Islet of Langerhans (tissue), 1 donor: Measurements from ENCODE around the gene BACH2.

Source experiments
- FAIRE-seq: peaks from one replicate; lab custom pipeline; 2011; peaks lifted over from hg19 to GRCh38; lab: Jason Lieb, UNC

BACH2 gene

DNA sequence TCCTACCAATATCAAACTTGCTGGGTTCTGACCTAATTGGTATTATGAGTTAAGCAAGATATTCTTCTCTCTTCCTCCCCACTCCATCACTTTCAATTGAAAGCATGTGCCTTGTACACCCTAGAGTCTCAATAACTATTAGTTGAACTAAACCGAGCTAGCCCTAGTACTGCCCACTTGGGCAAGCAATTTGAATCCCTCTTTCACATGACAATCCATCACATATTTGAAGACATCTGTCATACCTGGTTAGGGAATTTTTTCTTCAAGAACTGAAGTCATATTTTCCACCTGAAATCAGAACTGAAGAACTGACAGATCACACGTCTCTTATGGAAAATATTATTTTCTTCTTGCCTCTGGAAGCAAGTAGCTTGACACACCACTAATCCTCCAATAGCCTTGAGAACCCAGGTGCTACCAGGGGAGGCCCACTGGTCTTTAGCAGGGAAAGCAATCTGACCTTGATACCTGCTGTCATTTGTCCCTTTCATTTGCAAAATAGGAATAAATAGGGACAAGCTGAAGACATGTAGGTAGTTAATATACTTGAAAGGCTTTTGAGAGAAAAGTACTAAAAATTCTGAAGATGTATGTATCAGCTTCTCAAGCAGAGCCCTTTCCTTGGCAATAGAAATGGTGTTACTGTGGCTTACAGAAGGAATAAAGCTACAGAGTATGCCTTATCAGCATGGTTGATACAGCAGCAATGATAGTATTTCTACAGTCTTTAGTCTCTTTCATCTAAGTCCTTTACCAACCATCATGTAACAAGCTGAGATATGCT, 331.0 kb downstream of the BACH2 start:
- no peak for FAIRE-seq

DNA sequence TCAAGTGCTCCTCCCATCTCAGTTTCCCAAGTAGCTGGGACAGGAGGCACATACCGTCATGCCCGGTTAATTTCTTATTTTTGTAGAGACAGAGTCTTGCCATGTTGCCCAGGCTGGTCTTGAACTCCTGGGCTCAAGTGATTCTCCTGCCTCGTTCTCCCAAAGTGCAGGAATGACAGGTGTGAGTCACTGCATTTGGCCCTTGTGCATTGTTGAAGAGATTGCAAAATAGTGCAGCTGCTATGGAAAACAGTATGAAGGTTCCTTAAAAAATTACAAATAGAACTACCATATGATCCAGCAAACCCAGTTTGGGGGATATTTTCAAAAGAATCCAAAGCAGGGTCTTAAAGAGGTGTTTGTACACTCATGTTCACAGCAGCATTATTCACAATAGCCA, 333.3 kb downstream of the BACH2 start:
- no peak for FAIRE-seq

DNA sequence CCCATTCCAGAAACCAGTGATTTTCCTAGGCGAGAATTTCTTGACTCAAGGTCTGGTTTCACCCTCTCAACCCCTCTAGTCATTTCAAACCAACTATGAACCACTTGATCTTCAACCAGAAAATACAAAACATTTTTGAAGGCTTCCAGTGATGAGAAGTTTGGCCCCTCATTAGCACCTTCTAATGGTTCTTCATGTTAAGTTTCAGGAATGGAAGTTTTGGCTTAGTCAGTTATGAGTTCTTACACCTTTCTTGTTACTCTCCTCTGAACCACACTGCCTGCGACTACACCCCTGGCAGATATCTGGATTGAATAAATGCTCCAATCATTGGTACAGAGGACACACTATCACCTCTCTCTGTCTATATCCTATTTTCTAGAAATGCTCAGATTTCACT, 335.2 kb downstream of the BACH2 start:
- no peak for FAIRE-seq

- FAIRE-seq, result no peak
Observed at GRCh38 chr6:89959883-89960282, 336.8 kb downstream of the BACH2 start.

GRCh38 chr6:89956182-89956581, 340.5 kb downstream of the BACH2 start:
- no peak for FAIRE-seq

- FAIRE-seq, result no peak
Observed at GRCh38 chr6:89955364-89955763, 341.3 kb downstream of the BACH2 start.

GRCh38 chr6:89954721-89955148, 341.9 kb downstream of the BACH2 start:
- FAIRE-seq, result no peak

DNA sequence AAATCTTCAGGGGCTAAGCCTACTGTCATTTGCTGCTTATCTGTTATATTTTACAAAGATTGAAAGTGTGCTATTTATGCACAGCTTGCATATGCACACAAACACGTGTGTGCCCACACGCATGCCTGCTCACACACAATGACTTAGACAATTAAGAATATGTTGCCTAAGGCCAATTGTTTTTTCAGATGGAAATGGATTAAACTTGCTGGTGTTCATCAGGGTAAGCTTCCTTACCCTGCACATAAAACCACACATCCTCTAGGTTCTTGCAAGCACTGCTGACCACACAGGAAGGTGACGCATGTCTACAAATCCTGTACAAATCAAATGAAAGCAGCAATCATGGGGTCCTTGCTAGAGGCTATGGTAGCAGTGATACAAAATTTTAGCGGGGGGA, 344.0 kb downstream of the BACH2 start:
- no peak for FAIRE-seq

DNA sequence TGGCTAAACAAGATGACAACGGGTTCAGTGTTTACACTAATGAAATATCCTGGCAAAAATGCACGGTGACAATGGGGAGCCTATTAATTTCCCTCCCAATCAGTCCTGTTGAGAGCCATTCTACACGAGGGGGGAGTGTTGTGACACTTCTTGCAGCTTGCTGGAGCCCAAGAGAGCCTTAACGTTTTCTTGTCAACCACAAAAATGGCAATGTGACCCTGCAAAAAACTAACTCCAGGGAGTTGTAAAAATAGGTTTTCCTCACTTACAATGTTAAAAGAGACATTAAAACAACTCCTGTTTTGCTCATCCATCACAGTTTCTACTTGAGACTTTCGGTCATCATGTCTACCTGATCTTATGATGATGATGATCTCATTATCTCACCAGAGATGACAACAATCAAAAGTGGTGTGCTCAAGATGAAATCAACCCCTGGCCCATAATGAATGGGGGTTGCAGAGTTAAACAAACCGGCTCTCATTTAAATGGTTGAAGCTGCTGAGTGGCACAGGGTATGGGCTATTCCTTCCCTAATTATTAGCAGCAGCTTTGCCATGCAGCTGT, 344.5 kb downstream of the BACH2 start:
- FAIRE-seq, result no peak

GRCh38 chr6:89951574-89952104, 345.0 kb downstream of the BACH2 start:
- FAIRE-seq, result no peak

- no peak for FAIRE-seq
Observed at GRCh38 chr6:89950879-89951391, 345.7 kb downstream of the BACH2 start.

DNA sequence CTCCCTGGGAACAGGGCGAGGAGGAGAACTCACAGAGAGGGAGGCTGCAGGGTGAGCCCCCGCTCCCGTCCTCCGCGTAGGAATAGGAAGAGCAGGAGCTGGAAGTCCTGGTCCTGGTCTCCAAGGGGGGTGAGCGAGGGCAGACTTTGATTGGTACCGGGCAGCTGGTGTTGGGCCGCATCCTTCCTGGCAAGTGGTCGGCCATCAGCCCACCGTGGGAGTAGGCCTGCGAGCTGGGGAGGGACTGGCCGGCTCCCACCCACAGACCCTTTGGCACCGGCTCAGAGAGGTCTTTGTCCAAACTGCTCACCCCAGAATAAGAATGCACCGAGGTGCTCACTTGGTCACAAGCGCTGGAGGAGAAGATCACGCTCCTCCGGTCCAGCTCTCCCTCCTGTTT, 346.2 kb downstream of the BACH2 start:
- no peak for FAIRE-seq

GRCh38 chr6:89948876-89949275, 347.8 kb downstream of the BACH2 start:
- no peak for FAIRE-seq

DNA sequence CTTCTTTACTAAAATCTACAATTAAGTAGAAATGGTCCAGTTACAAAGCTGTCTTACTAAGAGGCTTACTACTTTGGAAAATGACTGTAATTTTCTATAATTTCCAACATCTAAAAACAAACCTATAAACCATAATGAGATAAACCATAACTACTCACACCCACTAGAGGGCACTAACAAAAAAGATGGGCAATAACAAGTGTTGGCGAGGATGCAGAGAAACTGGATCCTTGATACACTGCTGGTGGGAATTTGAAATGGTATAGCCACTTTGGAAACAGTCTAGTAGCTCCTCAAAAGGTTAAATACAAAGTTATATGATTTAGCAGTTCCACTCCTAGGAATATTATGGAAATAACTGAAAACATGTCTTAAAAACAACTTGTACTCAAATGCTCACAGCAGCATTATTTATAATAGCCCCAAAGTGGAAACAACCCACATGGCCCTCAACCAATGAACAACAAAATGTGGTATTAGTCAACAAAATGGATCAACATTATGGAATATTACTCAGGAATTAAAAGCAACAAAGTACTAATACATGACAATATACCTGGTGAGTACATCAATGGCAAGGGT, 351.7 kb downstream of the BACH2 start:
- no peak for FAIRE-seq

- FAIRE-seq, result no peak
Observed at GRCh38 chr6:89944181-89944755, 352.4 kb downstream of the BACH2 start.

DNA sequence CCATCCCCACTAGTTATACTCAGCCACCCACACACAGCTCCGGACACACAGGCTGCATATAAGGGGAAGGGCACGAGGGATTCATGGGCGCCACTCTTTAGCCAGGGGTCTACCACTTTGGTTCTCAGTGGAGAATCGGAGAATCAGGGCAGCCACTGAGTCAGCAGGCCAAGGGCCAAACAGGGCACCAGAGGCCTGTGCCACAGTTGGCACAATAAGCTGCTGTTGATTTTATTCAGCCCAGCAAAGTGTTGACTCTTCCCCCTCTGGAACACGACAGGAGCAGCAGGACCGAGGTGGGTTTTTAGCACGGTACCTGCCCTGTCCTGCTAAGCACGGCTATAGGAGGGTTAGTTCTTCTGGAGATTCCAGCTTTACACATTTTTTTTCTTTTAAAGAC, 354.0 kb downstream of the BACH2 start:
- FAIRE-seq, result no peak

- FAIRE-seq, result no peak
Observed at GRCh38 chr6:89941763-89942497, 354.7 kb downstream of the BACH2 start.

- FAIRE-seq, result no peak
Observed at GRCh38 chr6:89941031-89941762, 355.4 kb downstream of the BACH2 start.

GRCh38 chr6:89940225-89941027, 356.2 kb downstream of the BACH2 start:
- FAIRE-seq, result peak; percentile 93

DNA sequence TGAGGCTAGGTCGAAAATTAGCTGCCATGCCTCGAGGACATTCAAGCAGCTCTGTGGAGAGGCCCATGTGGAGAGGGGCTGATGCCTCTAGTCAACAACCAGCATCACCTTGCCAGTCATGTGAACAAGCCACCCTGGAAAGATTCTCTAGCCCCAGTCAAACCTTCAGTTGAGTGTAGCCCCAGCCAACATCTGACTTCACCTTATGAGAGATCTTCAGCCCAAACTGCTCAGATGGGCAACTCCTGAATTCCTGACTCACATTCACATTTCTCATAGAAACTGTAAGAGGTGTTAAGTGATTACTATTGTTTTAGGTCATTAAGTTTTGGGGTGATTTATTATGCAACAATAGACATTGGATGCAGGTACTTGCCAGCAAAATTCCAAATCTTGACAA, 357.5 kb downstream of the BACH2 start:
- FAIRE-seq, result no peak

DNA sequence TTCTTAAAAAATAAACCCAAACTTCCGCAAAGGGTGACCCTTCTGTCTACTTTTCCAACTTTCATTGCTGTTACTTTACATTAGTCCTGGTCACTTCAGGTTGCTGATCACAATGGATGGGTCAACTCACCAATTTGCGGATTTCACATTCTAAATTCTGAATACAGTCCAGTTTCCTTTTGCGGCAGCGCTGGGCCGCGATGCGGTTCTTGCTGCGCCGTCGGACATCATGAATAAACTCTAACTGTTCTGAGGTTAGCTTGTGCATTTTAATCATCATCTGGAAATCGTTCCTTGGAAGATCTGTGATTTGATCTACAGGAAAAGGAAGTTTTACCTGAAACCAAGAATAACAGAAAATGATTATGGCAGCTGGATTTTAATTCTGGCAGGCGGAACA, 358.6 kb downstream of the BACH2 start:
- FAIRE-seq, result no peak
